ENCODE results near the gene FNDC3B.

DNA sequence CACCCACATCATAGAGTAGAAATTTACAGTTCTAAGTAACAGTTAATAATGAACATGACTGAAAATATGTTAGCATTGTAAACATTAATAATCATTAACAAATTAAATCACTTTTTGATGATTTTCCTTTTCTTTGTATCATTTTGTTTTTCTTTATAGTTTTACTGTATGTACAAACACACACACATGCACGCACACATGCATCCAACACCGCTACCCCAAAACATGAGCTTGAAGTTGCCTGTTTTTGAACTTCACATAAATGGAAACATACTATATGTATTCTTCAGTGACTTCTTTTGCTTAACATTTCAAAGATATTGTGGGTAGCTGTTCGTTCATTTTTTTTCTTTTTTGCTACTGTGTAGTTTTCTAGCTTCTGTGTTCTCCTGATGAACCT, 123.9 kb downstream of the FNDC3B start:
- TF ChIP-seq, protein P1, sequence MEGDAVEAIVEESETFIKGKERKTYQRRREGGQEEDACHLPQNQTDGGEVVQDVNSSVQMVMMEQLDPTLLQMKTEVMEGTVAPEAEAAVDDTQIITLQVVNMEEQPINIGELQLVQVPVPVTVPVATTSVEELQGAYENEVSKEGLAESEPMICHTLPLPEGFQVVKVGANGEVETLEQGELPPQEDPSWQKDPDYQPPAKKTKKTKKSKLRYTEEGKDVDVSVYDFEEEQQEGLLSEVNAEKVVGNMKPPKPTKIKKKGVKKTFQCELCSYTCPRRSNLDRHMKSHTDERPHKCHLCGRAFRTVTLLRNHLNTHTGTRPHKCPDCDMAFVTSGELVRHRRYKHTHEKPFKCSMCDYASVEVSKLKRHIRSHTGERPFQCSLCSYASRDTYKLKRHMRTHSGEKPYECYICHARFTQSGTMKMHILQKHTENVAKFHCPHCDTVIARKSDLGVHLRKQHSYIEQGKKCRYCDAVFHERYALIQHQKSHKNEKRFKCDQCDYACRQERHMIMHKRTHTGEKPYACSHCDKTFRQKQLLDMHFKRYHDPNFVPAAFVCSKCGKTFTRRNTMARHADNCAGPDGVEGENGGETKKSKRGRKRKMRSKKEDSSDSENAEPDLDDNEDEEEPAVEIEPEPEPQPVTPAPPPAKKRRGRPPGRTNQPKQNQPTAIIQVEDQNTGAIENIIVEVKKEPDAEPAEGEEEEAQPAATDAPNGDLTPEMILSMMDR (IDR thresholded peaks at IDR 0.05; ENCODE audit: low read depth, low read length), result no peak
- no peak for TF ChIP-seq EZH2phosphoT487 (IDR thresholded peaks at IDR 0.05; ENCODE audit: low read depth)

Measured in OCI-LY3 (cell line).